Mucosa of stomach (tissue), 1 donor: Measurements from ENCODE around the gene PLAC8.
"Not testable (repeated sequence)": the region's sequence is repeated elsewhere in the genome, so short reads cannot be mapped to it uniquely, and the experiment has no call there.

Experiments
- H3K27me3 ChIP-seq: one replicate; pipeline ENCODE4 v1.7.0; 2013; ENCODE audit warnings: mild to moderate bottlenecking, low read length; ENCODE audit not compliant: control insufficient read depth, insufficient read depth
- H3K36me3 ChIP-seq: one replicate; pipeline ENCODE4 v1.7.0; 2013; ENCODE audit warnings: low read length; ENCODE audit not compliant: control insufficient read depth, insufficient read depth
- H3K4me1 ChIP-seq: one replicate; pipeline ENCODE4 v1.7.0; 2013; ENCODE audit warnings: mild to moderate bottlenecking, low read length; ENCODE audit not compliant: control insufficient read depth, insufficient read depth
- H3K4me3 ChIP-seq: one replicate; pipeline ENCODE4 v1.7.0; 2013; ENCODE audit warnings: low read length
- H3K9ac ChIP-seq: one replicate; pipeline ENCODE4 v1.7.0; 2013; ENCODE audit warnings: mild to moderate bottlenecking, low read length, moderate library complexity
- H3K9me3 ChIP-seq: one replicate; pipeline ENCODE4 v1.7.0; 2013; ENCODE audit warnings: mild to moderate bottlenecking, low read length, moderate library complexity; ENCODE audit not compliant: control insufficient read depth
- donor health status: Pancreatic carcinoma.

The PLAC8 gene

GRCh38 chr4:83114576-83114975 lies at the start of gene PLAC8:
Gene PLAC8 (minus strand): TSS chr4:83114729. CDS start chr4:83107921, 6,808 bp downstream.
- H3K9ac ChIP-seq, result peak within 1 kb of the TSS; percentile 72
- no peaks in the 10 kb centered on the region for H3K9me3 ChIP-seq
- H3K27me3 ChIP-seq, result no peaks in the 10 kb centered on the region
- H3K4me1 ChIP-seq, result peaks cover 17% of the 10 kb centered on the region
- peak within 1 kb of the TSS; percentile 34 for H3K4me3 ChIP-seq
- H3K36me3 ChIP-seq, result no peaks in the 10 kb centered on the region

- H3K4me1 ChIP-seq, result peaks cover 12% of the 10 kb centered on the region
- H3K9me3 ChIP-seq, result no peaks in the 10 kb centered on the region
- no peak overlapping the region for H3K4me3 ChIP-seq
- H3K36me3 ChIP-seq, result no peaks in the 10 kb centered on the region
- no peak overlapping the region for H3K9ac ChIP-seq
- no peaks in the 10 kb centered on the region for H3K27me3 ChIP-seq
Observed at GRCh38 chr4:83153417-83153816, 38.9 kb upstream of the PLAC8 start.

DNA sequence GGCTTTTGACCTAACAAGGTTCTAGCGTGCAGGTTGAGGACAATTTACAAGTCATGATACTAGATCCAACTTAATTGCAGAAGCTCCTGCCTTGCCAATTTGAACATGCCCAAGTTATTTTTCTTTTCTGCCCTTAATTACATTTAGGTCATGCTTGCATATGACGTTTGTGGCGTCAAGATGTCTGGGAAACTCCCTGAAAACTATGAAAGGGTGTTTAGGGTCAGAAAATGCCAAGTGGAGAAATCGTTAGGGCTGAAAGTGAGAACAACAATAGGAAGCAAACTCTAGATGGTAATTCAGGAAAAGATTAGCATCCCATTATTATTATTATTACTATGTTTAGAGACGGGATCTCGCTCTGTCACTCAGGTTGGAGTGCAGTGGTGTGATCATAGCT lies 38.2 kb upstream of the PLAC8 start:
- Histone ChIP-seq H3K36me3 (no peaks in the 10 kb centered on the region), H3K4me1 (peaks cover 12% of the 10 kb centered on the region), H3K9ac (no peak overlapping the region), H3K27me3 (no peaks in the 10 kb centered on the region), H3K9me3 (no peaks in the 10 kb centered on the region), H3K4me3 (no peak overlapping the region)

- Histone ChIP-seq H3K9me3 (no peaks in the 10 kb centered on the region), H3K27me3 (no peaks in the 10 kb centered on the region), H3K9ac (no peak overlapping the region), H3K4me1 (peaks cover 12% of the 10 kb centered on the region), H3K4me3 (no peak overlapping the region), H3K36me3 (no peaks in the 10 kb centered on the region)
Observed at GRCh38 chr4:83151651-83152050, 37.1 kb upstream of the PLAC8 start.

DNA sequence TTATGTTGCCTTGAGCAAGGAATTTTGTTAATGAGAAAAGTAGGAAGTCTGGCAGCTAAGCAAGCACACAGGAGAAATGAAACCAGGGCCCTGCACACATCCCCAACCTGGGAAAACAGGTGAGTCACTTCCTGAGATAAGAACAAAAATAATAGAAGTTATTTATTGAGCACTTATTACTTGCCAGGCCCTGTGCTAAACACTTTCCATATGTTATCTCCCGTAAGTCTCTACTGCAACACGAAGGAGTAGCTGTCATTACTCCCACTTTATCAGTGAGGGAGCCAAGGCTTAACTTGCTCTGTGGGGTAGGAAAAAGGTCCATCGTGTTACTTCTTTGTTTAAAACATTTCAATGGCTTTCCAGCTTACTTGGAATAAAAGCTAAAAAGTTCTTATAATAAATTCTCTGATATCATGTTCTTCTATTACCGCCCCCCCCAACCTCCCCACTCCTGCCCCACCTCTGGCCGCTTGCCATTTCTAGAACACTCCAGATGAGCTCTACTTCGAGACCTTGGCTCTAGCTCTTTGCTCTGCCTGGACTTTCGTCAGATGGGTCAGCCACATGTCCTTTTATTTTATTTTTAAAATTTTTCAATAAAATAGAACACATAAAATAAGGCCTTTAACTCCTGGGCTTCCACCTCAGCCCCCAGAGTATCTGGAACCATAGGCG lies 36.3 kb upstream of the PLAC8 start:
- Histone ChIP-seq H3K9ac (peak overlapping the region; percentile 46), H3K36me3 (no peaks in the 10 kb centered on the region), H3K4me3 (no peak overlapping the region), H3K4me1 (peaks cover 12% of the 10 kb centered on the region), H3K9me3 (no peaks in the 10 kb centered on the region), H3K27me3 (no peaks in the 10 kb centered on the region)

- Histone ChIP-seq H3K4me1 (peaks cover 12% of the 10 kb centered on the region), H3K9me3 (no peaks in the 10 kb centered on the region), H3K4me3 (no peak overlapping the region), H3K27me3 (no peaks in the 10 kb centered on the region), H3K9ac (peak overlapping the region; percentile 46), H3K36me3 (no peaks in the 10 kb centered on the region)
Observed at GRCh38 chr4:83149865-83150652, 35.5 kb upstream of the PLAC8 start.

DNA sequence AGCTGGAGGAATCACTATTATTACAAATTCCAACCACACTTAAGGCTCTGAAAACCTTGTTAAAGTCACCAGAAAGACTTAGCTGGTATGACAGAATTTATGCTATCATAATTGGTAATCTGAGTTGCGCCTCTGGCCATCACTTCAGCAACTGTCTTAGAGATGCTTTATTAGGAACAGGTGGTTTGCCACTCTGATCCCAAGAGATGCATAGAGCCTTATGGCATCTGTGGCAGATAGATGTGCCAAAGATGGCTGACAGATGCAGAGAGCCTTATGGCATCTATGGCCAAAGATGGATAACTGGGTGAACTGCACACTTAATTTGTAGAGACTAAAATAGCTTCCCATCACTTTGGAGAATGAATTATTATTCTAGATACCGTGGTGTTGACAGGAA lies 32.3 kb upstream of the PLAC8 start:
- Histone ChIP-seq H3K9me3 (no peaks in the 10 kb centered on the region), H3K4me3 (no peak overlapping the region), H3K4me1 (peaks cover 12% of the 10 kb centered on the region), H3K36me3 (no peaks in the 10 kb centered on the region), H3K27me3 (no peaks in the 10 kb centered on the region), H3K9ac (no peak overlapping the region)

DNA sequence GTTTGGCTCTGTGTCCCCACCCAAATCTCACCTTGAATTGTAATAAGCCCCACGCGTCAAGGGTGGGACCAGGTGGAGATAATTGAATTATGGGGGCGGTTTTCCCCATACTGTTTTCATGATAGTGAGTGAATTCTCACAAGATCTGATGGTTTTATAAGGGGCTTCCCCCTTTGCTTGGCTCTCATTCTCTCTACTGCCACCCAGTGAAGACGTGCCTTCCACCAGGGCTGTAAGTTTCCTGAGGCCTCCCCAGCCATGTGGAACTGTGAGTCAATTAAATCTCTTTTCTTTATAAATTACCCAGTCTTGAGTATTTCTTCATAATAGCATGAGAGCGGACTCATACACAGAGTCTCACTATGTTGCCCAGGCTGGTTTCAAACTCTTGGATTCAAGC lies 31.2 kb upstream of the PLAC8 start:
- H3K9ac ChIP-seq, H3K36me3 ChIP-seq, H3K9me3 ChIP-seq, H3K4me3 ChIP-seq, H3K27me3 ChIP-seq: not testable (repeated sequence)
- H3K4me1 ChIP-seq, result peaks cover 12% of the 10 kb centered on the region

- no peaks in the 10 kb centered on the region for H3K4me1 ChIP-seq
- H3K9ac ChIP-seq, result no peak overlapping the region
- no peaks in the 10 kb centered on the region for H3K36me3 ChIP-seq
- no peaks in the 10 kb centered on the region for H3K9me3 ChIP-seq
- no peaks in the 10 kb centered on the region for H3K27me3 ChIP-seq
- H3K4me3 ChIP-seq, result no peak overlapping the region
Observed at GRCh38 chr4:83139514-83140156, 25.1 kb upstream of the PLAC8 start.

DNA sequence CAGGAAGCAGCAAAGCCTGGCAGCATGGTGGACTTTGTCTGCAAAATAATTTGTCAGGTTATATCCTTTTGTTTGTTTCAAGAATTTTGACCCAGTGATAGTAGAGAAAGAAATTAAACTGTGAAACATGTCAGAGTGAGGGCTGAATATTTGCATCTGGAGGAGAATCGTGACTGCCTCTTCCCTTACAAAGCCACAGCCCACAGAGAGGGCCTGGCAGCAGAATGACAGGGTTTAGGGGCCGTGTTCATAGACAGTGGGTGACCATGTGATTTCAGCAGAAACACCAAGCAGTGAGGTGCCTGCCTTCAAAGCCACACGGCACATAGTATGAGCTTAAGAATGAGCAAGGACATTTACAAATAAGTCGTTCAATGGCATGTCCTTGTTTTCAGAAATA lies 24.4 kb upstream of the PLAC8 start:
- no peak overlapping the region for H3K4me3 ChIP-seq
- H3K36me3 ChIP-seq, result no peaks in the 10 kb centered on the region
- H3K27me3 ChIP-seq, result no peaks in the 10 kb centered on the region
- H3K9ac ChIP-seq, result no peak overlapping the region
- H3K4me1 ChIP-seq, result no peaks in the 10 kb centered on the region
- H3K9me3 ChIP-seq, result no peaks in the 10 kb centered on the region

DNA sequence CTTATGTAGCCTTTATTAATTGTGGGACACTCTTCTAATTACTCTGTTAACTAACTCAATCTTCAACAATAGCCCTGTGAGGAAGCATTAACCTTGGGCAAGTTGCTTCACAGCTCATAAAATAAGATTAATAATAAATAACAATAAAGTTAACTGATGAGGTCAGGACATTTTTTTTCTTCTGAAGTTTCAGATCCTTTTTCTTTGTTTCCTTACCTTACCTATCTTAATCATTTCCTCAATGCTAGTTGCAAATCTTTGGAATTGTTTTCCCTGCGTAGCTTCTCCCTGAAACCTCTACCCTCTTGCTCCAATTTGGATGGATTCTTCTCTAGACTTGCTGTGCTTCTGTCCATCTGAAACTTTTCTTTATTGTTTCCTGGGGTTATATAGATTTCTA lies 17.5 kb upstream of the PLAC8 start:
- no peaks in the 10 kb centered on the region for H3K9me3 ChIP-seq
- H3K27me3 ChIP-seq, result no peaks in the 10 kb centered on the region
- H3K36me3 ChIP-seq, result no peaks in the 10 kb centered on the region
- H3K4me1 ChIP-seq, result peaks cover 4% of the 10 kb centered on the region
- no peak overlapping the region for H3K9ac ChIP-seq
- no peak overlapping the region for H3K4me3 ChIP-seq

GRCh38 chr4:83129264-83129663 lies 14.7 kb upstream of the PLAC8 start:
- Histone ChIP-seq H3K9ac (no peak overlapping the region), H3K9me3 (no peaks in the 10 kb centered on the region), H3K27me3 (no peaks in the 10 kb centered on the region), H3K36me3 (no peaks in the 10 kb centered on the region), H3K4me1 (peaks cover 15% of the 10 kb centered on the region), H3K4me3 (no peak overlapping the region)
